ACHN (cell line): ENCODE measurements around the gene CPS1.

Experiments
- DNase-seq: peaks from one replicate; pipeline ENCODE4 v3.0.0-alpha.2; 2015
- in situ Hi-C: cut with HindIII; loops from 2 replicates; pipeline ENCODE4 v1.10.0; 2017; ENCODE audit warnings: low sequenced_read_pairs, low pct_ligation_motif_present, low pct_unique_long_range_greater_than_20kb

CPS1 gene

GRCh38 chr2:210556329-210556980, at the start of gene CPS1:
Gene CPS1, plus strand, starts transcription at chr2:210556599. Its CDS starts 135 bp downstream, at chr2:210556734.
- in situ Hi-C loops = no loop called here
- no peak for DNase-seq

DNA sequence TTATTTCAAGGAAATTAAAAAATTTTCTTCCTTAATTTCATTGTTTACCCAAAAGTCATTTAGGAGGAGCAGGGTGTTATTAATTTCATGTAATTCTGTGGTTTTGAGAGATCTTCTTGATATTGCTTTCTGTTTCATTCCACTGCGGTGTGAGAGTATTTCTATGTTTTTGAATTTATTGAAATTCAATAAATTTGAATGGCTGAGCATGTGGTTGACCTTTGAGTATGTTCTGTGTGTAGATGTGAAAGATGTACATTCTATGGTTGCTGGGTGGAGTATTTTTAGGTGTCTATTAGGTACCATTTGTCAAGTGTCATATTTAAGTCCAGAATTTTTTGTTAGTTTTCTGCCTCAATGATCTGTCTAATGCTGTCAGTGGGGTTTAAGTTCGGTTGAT, 40.5 kb upstream of the CPS1 start:
- no peak for DNase-seq
- in situ Hi-C loops = no loop called here

DNA sequence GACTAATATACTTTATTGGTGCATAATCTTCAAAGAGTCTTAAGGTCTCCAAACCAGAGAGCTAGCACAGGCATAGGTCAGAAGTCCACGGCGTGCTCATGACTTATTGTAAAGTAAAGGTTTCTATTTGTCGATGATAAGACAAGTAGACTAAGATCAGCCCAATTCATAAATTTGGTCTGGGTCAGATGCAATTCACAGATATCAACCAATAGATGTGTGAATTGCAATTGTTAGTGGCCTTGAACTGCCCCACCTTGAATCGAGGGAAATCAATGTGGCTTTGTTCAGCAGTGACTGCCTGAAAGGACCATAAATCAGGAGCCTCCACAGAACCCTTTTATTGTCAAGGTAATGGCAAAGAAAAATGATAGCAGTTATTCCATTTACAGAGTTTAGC, 39.1 kb upstream of the CPS1 start:
- in situ Hi-C loops = no loop called here
- DNase-seq = no peak

- DNase-seq = no peak
- in situ Hi-C loops = no loop called here
These were observed 36.8 kb upstream of the CPS1 start for GRCh38 chr2:210519594-210519993.

DNA sequence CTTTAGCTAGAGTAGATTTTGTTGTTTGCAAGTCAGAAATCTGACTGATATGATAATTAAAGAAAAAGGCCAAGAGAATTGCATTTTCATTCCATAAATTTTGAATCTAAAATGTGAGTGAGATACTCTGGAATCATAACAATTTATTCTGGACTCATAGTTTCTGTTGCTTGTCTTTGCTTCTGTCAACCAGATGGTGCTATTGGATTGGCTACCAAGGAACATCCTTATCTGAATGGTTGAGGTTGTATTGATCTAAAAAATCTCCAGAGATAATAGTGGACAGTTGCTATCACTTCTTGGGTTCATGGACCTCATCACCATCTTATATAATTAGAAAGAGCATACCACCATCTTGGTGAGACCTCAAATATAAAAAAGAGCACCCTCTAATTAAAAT, 34.0 kb upstream of the CPS1 start:
- in situ Hi-C loops = no loop called here
- no peak for DNase-seq

- DNase-seq = no peak
- in situ Hi-C loops = no loop called here
These were observed 32.6 kb upstream of the CPS1 start for GRCh38 chr2:210523650-210524289.

- in situ Hi-C loops = no loop called here
- DNase-seq = no peak
These were observed 31.9 kb upstream of the CPS1 start for GRCh38 chr2:210524533-210524932.

DNA sequence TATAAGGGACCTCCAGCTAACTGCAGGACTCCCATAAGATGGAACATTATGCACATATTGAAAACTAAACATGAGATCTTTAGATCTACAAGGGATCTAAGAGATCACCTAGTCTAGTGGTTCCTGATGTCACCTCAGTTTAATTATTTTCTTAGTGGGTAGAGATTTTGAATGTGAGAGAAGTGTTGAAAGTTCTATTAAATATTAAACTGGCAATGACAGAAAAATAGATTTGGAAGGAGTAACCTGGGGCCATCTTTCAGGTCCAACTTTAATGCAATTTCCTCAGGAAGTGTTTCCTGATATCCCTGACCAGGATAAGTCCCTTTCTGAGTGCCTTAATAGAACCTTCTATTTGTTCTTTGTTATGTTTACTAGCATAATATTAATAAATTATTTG, 29.1 kb upstream of the CPS1 start:
- no peak for DNase-seq
- in situ Hi-C loops = no loop called here

DNA sequence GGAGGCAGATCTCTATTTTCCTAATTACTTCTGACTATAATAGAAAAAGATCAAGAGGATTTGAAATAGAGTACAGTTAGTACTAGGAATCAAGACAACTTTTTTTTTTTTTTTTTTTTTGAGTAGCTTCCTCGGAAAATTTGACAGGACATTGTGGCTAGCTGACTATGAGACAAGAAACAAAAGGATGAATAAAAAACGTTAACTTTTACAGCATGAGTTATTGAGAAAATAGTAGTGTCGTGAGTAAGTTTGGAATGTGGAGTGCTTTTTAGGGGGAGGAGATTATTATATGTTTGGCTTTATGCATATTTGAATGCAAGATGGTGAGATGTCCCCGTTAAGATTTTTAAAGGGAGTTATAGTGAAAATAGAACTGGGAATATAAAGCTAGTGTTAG, 27.7 kb upstream of the CPS1 start:
- no peak for DNase-seq

GRCh38 chr2:210531050-210531449, 25.3 kb upstream of the CPS1 start:
- DNase-seq = no peak
- in situ Hi-C loops = no loop called here

More for the DNA sequence above, 27.7 kb upstream of the CPS1 start:
- in situ Hi-C loops = no loop called here

DNA sequence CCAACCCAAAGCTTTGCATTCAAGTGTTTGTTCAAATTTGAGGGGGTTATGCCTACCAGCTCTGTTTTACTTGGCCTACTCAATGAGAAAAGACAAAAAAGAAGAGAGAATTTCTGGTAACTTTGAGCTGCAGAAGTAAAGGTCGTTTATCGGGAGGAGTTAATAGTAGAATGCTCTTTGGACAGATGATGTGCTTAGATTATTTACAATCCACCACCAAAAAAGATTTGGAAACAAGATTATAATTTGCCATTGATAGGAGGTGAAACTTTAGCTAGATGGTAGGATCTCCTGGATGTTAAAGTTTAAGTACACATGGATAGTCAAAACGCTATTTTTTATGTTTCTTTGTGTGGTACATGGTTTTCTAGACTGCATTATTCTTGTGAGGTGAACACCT, 24.9 kb upstream of the CPS1 start:
- DNase-seq = no peak
- in situ Hi-C loops = no loop called here

DNA sequence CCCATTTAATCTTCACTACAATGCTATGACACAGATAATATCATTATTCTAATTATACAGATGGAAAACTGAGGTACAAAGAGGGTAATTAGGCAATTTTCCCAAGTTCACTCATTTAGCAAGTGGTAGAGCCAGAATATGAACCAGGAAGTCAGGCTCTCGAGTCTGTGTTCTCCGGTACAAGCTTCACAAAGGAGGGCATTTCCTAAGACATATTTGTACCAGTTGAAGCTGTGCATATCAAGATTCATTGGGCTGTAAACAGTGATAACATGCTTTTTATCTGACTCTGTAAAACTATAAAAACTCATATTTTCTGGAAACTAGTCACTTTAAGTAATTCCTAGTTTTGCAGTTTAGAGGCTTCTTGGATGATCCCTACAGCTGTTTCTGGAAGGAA, 23.0 kb upstream of the CPS1 start:
- in situ Hi-C loops = no loop called here
- DNase-seq = no peak

- DNase-seq = no peak
- in situ Hi-C loops = no loop called here
These were observed 21.5 kb upstream of the CPS1 start for GRCh38 chr2:210534879-210535278.

DNA sequence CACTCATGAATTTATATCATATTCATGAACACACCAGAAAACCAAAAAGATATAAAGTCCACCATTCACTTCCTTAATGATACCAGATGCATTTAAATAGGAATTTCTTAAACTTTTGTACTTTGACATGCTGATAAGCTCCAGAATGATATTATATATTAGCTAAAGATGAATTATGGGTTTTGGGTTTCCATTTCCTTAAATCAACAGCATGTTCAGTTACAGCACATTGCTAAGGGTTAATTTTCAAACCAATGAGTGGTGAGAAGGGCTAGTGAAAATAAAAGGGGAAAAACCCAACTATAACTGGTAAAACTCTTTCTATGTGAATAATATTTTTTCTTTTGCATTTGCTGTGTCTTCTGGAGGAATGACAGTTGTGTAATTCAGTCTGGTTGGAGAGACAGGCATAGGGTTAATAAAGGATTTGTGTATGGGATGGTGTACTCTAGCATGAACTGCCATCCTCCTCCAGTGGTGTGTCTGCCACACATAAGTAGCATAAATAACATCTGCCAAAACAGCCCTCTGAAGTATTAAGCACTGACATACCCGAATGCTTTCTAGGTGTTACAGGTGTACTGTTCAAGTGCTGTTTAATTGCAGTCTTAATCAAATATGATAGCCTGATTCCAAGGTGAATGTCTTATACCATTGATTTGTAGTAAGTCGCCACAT, 19.3 kb upstream of the CPS1 start:
- in situ Hi-C loops = no loop called here
- DNase-seq = no peak

DNA sequence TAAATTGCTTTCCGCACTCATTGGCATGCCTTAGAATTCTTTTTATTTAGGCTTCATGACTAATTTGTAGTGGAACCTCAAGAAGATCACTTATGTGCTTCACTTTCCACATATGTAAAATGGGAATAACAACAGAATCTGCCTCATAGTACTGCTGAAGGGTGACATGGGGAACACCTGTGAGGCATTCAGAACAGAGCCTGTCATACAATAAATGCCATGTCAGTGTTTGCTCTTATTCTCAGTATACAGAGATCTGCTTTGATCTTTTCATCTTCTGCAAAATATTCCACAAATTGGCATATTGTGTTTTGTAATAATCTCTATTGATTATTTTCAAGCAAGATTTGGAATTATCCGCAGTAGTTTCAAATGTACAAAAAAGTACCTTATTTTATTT, 17.4 kb upstream of the CPS1 start:
- no peak for DNase-seq
- in situ Hi-C loops = no loop called here

DNA sequence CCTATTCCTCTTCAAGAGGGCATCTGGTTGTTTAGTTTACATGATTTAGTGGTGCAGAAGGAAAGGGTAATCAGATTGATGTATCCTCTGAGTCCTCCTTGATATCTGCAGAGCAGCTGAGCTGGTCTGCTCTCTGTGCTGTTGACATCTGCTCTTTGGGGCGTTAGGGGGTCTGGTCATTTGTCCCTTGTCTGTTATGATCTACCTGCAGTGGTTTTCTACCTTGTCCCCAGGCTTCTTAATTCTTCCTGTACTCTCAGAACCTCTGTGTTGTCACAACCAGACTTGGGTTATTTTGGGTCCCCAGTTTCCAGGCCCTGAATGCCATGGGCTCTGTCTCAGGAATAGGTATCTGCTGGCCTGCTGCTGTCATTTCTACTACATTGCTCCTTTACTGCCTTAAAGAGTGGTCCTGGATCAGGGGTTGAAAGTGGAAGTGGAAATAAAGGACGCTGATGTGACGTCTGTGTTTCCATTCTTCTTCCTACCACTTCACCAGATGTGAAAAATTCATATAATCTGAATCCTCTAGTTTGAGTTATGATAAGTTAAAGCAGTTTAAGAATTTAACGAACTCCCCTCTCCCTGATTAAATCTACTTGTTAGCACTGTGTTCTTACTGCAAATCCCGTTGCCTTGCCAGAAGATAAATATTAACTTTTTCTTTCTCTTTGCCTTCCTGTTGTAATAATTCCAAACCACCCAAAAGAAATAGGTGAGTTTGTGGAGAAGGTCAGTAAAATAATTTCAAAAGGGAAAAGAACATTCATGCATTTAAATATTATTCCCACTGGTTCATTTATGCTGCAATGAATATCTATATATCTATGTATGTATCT, 16.6 kb upstream of the CPS1 start:
- DNase-seq = no peak
- in situ Hi-C loops = no loop called here

DNA sequence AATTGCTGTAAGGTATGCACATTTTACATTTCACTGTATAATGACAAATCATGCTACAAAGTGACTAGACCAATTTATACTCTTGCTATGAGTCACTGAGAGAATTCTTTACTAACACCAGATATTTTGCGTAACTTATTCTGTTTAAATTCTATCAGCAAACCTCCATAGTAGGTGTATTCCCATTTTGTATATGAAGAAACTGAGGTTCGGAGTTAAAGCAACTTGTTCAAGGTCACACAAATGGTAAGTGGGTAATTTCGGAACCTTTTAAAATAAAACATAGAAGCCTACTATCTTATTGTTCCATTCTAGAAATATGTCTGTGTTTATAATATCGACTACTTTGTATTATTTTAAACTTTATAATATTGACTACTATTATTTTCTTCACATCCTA, 15.9 kb upstream of the CPS1 start:
- DNase-seq = no peak
- in situ Hi-C loops = no loop called here

- DNase-seq = no peak
- in situ Hi-C loops = no loop called here
These were observed 15.5 kb upstream of the CPS1 start for GRCh38 chr2:210540900-210541289.

- in situ Hi-C loops = no loop called here
- no peak for DNase-seq
These were observed 15.0 kb upstream of the CPS1 start for GRCh38 chr2:210541290-210541902.
